Hematopoietic multipotent progenitor cell treated with erythropoietin and hydrocortisone succinate and interleukin-3 and kit ligand, for 4 days (in vitro differentiated cells): Measurements from ENCODE around the gene GRAP2.
"Not testable (repeated sequence)": the region's sequence is repeated elsewhere in the genome, so short reads cannot be mapped to it uniquely, and the experiment has no call there.

Experiments used
- DNase-seq: peaks from one replicate; pipeline ENCODE4 v3.0.0-alpha.2; 2015

The GRAP2 gene

DNA sequence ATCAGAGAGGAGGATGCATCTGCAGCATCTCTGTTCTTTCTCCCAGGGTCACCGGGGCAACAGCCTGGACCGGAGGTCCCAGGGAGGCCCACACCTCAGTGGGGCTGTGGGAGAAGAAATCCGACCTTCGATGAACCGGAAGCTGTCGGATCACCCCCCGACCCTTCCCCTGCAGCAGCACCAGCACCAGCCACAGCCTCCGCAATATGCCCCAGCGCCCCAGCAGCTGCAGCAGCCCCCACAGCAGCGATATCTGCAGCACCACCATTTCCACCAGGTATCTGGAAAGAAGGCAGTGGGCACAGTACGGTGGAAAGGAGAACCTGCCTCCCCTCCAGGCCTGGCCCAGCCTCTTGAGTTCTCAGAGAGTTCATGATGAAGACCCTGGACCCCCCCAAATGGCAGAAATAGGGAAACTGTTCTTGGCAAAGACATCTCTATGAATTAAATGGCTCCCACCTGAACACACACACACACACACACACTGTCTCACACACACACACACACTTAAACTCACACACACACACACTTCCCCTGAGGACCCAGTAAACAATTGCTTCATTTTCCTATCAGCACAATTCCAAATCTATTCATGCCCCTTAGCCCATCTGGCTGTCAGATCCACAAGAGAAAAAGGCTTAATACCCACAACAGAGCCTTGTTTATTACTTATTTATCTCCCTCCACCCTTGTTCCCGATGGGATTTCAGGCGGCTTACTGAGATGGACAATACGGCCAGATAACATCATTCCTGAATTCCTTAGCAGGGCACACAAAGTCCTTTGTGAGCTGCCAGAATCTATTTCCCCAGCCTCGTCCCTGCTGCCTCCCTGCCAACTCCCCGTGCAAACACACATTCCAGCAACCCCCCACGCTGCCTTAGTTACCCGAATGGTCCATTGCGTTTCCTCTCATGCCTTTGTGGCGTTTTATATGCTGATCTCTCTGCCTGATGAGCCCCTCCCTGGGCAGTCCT lies 67.4 kb downstream of the GRAP2 start:
- no peak for DNase-seq

- DNase-seq = no peak
Measured at GRCh38 chr22:39970742-39971141, 69.9 kb downstream of the GRAP2 start.

DNA sequence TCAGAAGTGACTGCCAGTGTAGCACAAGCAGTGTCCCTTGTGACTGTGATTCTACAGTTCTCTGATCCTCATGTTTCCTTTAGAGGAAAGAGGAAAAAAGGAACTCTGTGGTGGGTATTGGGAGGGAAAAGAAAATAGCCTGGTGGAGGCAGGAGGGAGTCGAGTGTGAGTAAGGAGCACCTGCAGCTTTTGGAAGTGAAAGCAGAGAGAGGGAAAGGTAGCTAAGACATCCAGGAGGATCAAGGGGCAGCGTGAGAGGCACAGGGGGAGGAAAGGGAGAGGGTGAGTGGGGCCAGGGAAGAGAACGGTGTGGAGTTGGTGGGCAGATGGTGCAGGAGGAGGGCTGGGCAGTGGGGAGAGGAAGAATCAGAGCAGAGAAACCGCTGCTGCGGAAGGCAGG lies 71.8 kb downstream of the GRAP2 start:
- no peak for DNase-seq

DNA sequence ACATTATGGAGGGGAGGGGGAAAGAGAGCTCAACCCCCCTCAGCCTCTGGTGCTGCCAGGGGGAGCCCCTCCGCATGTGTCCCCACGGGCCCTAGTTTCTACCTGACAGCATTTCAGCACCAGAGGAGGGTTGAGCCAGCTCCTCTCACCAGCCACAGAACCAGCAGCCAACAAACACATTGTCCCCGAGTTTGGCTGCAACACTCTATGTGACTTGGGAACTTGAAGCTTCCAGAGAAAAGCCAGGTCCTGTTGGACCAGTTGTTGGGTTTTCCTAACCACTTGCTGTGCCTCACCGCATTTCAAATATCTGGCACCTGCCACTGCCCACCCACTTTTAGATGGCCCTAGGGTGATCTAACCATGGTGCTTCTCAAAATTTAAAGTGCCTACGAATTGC lies 72.8 kb downstream of the GRAP2 start:
- no peak for DNase-seq

DNA sequence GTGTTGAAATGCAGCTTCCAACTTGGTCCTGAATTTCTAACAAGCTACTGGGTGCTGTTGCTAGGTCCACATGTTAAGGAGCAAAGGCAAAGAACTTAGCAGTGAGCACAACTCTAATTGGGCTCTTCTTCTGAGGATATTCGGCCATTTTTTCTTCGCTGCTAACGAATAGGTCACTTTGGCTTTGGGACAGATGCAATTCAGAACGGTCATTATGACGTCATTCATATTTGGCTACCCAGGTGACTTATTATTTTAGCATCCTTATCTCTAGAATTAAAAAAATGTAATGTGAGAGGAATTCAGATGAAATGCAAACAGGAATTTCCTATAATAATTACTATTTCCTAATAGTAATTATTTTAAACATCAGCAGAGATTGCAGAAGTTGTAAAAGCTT lies 73.2 kb downstream of the GRAP2 start:
- no peak for DNase-seq

DNA sequence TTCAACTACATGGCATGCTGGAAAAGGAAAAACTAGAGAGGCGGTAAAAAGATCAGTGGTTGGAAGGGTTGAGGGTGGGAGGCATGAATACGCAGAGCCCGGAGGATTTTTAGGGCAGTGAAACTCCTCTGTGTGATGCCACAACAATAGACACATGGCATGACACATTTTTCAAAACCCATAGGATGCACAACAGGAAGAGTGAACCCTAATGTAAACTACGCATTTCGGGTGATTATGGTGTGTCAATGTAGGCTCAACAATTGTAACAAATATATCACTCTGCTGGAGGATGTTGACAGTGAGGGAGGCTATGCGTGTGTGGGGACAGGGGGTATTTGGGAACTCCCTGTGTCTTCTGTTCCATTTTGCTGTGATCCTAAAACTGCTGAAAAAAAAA lies 78.2 kb downstream of the GRAP2 start:
- DNase-seq = no peak

GRCh38 chr22:39979458-39979857 lies 78.6 kb downstream of the GRAP2 start:
- DNase-seq = no peak

DNA sequence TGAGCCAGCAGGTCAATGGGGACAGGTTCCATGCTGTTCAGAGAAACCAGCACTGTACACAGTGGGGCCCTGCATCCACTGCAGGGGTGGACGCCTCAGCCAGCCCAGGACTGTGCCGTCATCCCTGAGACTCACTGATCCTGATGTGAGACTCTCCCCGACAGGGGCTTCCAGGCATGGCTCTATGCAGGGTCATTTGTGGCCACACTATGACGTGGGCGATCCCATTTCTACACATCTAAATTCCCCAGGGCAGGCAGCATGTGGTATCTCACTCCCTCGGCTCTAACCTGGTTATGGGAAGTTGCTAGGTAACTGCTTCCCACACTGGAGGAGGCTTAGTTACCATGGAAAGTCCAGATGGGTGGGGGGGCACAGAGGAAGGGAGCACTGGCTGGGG lies 79.7 kb downstream of the GRAP2 start:
- DNase-seq = no peak

- DNase-seq = no peak
Measured at GRCh38 chr22:39983346-39983745, 82.5 kb downstream of the GRAP2 start.

GRCh38 chr22:39984006-39984405 lies 83.1 kb downstream of the GRAP2 start:
- no peak for DNase-seq

DNA sequence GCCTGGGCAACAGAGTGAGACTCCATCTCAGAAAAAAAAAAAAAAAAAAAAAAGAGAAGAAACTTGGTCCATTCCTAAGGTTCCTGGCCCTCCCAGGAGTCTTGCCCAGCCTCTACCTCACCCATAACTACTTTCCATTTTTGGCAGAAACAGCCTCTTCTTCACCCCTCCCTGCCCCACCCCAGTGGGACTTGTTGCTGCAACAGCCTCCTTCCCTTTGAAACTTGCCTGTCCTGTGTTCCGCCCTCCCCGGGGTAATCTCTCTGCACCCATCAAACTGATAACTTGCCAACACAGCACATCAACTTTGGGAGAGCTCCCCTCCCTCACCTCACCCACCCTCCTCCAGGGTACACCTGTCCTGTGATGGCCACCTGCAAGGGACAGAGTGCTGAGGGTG lies 83.9 kb downstream of the GRAP2 start:
- no peak for DNase-seq

- no peak for DNase-seq
Measured at GRCh38 chr22:39985383-39986035, 84.6 kb downstream of the GRAP2 start.

GRCh38 chr22:39988386-39989114 lies 87.7 kb downstream of the GRAP2 start:
- no peak for DNase-seq

DNA sequence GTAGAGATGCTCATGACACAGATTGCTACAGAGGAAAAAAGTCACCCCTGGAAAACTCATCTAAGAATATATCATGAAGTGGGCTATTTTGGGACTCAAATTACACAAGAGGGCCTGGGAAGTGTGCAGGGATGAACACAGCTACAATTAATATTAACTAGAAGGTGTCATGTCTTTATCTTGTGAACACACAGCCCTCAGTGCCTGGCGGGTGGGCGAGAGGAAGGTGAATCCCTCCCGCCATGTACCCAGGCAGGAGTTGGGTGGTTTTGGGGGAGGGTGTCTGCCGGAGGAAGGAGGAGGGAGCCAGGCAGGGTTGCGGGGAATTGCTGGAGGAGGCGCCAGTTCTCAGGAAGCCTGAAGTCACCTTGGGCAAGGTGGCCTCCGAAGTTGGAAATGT lies 88.7 kb downstream of the GRAP2 start:
- no peak for DNase-seq

- peak; percentile 55 for DNase-seq
Measured at GRCh38 chr22:39990686-39991085, 89.8 kb downstream of the GRAP2 start.

DNA sequence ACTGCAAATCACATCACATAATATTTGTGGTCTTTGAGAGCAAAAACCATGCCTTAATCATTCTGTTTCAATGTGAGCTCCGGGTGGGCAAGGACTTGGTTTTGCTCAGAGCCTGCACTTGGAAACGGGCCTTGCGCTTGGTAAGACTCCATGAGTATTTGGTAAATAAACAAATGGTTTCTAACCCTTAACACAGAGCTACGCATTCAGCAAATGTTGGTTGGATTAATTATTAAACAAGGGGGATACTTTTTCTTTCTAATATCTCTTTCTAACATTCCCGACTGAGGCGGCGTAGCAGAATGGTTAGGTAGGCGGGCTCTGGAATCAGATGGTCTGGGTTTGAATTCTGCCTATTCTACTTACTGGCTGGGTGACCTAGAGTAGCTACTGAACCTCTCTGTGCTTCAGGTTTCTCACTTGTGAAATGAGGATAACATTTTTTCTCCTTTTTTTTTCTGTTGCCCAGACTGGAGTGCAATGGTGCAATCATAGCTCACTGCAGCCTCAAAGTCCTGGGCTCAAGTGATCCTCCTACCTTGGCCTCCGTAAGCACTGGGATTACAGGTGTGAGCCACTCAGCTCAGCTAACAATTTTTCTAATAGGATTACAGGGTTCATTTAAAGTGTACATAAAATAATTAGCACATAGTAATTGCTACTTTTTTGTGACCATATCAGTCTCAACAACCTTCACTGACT lies 90.4 kb downstream of the GRAP2 start:
- no peak for DNase-seq

GRCh38 chr22:39992088-39992826 lies 91.4 kb downstream of the GRAP2 start:
- no peak for DNase-seq

DNA sequence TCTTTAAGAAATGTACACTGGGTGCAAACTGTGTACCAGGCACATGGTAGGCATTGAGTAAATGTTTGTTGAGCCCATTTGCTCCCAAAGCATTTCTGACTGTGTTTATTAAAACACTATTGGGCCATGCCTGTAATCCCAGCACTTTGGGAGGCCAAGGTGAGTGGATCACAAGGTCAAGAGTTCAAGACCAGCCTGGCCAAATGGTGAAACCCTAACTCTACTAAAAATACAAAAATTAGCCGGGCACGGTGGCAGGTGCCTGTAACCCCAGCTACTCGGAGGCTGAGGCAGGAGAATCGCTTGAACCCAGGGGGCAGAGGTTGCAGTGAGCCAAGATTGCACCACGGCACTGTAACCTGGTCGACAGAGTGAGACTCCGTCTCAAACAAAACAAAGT lies 92.0 kb downstream of the GRAP2 start:
- DNase-seq = not testable (repeated sequence)

DNA sequence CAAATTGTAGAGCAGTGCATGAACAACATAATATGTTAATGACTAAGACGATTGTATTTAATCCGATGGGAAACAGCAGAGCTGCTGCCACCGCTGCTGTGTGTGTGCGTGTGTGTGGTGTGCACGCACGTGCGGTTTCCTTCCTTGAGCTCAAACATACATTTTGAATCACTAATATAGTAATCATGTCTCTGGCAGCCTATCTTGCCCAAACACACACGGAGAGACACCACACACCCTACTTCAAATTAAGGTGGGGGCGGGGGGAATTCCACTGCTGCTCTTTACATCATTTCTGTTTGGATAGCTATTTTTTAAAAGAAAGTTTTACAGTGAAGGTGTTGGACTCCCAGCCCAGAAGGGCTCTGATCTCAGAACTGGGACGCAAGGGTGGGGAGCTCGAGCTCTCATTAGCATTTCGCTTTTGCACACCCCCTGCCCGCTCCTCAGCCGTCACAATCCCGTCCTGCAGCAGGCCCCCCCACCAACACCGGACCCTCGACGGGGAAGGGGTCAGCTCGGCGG lies 93.2 kb downstream of the GRAP2 start:
- peak; percentile 96 for DNase-seq

DNA sequence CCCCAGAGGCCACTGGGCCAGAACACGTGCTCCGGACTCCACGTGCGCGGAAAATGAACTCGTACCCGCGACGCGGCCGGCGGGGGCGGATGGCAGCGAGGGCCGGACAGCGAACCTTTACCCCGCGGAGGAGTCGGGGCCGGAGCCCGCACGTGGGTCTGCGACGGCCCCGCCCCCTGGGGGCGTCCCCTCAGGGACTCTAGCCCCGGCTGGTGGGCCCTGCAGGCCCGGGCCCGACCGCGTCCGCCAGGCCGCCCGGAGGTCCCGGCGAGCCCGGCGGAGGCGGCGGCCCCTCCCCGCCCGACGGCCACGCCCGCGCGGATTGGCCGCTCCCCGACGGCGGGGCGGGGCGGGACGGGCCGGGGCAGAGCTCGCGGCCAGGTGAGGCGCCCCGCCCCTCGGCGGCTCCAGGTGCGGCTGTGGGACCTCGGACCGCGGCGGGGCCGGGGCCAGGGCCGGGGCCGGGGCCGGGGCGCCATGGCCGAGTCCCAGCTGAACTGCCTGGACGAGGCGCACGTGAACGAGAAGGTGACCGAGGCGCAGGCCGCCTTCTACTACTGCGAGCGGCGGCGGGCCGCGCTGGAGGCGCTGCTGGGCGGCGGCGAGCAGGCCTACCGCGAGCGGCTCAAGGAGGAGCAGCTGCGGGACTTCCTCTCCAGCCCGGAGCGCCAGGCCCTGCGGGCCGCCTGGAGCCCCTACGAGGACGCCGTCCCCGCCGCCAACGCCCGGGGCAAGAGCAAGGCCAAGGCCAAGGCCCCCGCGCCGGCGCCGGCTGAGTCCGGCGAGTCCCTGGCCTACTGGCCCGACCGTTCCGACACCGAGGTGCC lies 93.9 kb downstream of the GRAP2 start, which contains the start of gene FAM83F:
TSS of gene FAM83F (plus strand) at position 389 of the 827 bp plus-strand sequence. CDS start at position 478, 89 bp downstream.
- DNase-seq = peak; percentile 70
